Esophagus squamous epithelium (tissue), 5 donors: ENCODE measurements around the gene MAT1A. TPM values are rescaled to one million over a fixed set of nuclear protein-coding genes. Genes with fewer than 3 reads are reported as not detected.
"Not testable (repeated sequence)": the region's sequence is repeated elsewhere in the genome, so short reads cannot be mapped to it uniquely, and the experiment has no call there.

ENCODE experiments used
- DNase-seq: peaks from one replicate; lab custom pipeline; 2025; lab: John Stamatoyannopoulos, UW
- H3K27ac ChIP-seq, 4 donors: fragments of 200-600 bp; sonication (generic); one replicate each; pipeline ENCODE4 v1.5.1; 2016 to 2019; ENCODE audit warnings: mild to moderate bottlenecking in 1 of 4
- H3K27me3 ChIP-seq, 4 donors: fragments of 200-600 bp; sonication (generic); 1 replicate in 3 of 4; 2 replicates in 1 of 4; pipeline versions ENCODE4 v1.5.1 to v1.6.0; 2017 to 2021; ENCODE audit warnings: antibody characterized with exemption in 1 of 4
- H3K36me3 ChIP-seq, 3 donors: fragments of 200-600 bp; sonication (generic); one replicate each; pipeline ENCODE4 v1.5.1; 2016 to 2019
- H3K4me1 ChIP-seq, 3 donors: fragments of 200-600 bp; sonication (generic); one replicate each; pipeline ENCODE4 v1.5.1; 2017 to 2019
- H3K4me3 ChIP-seq, 4 donors: fragments of 200-600 bp; sonication (generic); 1 replicate in 3 of 4; 2 replicates in 1 of 4; pipeline ENCODE4 v1.5.1; 2016 to 2019; ENCODE audit warnings: mild to moderate bottlenecking in 2 of 4, moderate library complexity in 1 of 4
- H3K9me3 ChIP-seq, 3 donors: fragments of 200-600 bp; sonication (generic); one replicate each; pipeline ENCODE4 v1.5.1; 2016 to 2019
- WGBS, 2 donors: methylation state at CpG; one replicate each; pipeline ENCODE4 v1.1.5; 2018; 5-methylcytosine and 5-hydroxymethylcytosine counted together
- intact Hi-C: fragments of 100-400 bp; cut with DNase I; formaldehyde crosslinking; loops from one replicate; pipeline ENCODE4 v1.15.0; 2022
- total RNA-seq, 4 donors: library from RNA; depleted of rRNA; stranded (reverse); fragments of >200 nt; gene quantifications; one replicate each; pipeline ENCODE4 v1.1.0, GENCODE V29; 2016
- donor health status: DM: yes; HTN: yes; CAD: no.

The MAT1A gene
- total RNA-seq, 4 donors from 2014 or later = 0.09 to 2.3 (median 0.55) TPM

- intact Hi-C loops, H3K9me3 ChIP-seq, H3K4me1 ChIP-seq, DNase-seq, H3K27ac ChIP-seq, H3K36me3 ChIP-seq, H3K27me3 ChIP-seq, H3K4me3 ChIP-seq: not testable (repeated sequence)
- 40% methylated on average over 1 of the region's 4 CpGs; no CpG with 5 or more reads in 1 of the 2 donors for WGBS, 2 donors
Measured at GRCh38 chr10:80242341-80242740, 47.1 kb downstream of the MAT1A start.

DNA sequence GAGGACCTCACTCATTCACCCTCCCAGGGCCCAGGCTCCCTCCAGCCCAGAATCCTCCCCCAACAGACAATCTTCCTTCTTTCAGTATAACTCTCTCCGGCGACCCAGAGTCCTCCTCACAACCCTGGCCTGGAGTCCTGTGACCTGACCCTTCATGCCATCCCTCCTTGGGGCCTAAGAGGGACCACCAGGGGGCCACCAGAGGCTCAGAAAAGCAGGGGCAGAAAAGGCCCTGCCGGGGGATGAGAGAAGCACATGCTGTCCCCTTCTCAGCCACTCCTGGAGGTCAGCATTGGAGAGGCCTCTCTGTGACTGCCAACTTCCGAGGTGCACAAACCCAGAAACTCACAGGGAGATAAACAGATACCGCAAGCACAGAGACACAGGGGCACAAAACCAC, 53.0 kb downstream of the MAT1A start:
- H3K36me3 ChIP-seq, H3K9me3 ChIP-seq, H3K4me3 ChIP-seq, DNase-seq, H3K27ac ChIP-seq, H3K27me3 ChIP-seq, intact Hi-C loops, H3K4me1 ChIP-seq: not testable (repeated sequence)
- WGBS, 2 donors = no CpG with 5 or more reads among the region's 5 CpGs

- H3K27ac ChIP-seq, H3K27me3 ChIP-seq, DNase-seq, intact Hi-C loops, H3K4me3 ChIP-seq, H3K9me3 ChIP-seq, H3K36me3 ChIP-seq, H3K4me1 ChIP-seq: not testable (repeated sequence)
- WGBS, 2 donors = 55 to 65% methylated on average over 8 to 9 of the region's 11 CpGs
Measured at GRCh38 chr10:80234331-80235235, 54.9 kb downstream of the MAT1A start.

- H3K4me1 ChIP-seq, H3K27me3 ChIP-seq, H3K4me3 ChIP-seq, H3K9me3 ChIP-seq, H3K27ac ChIP-seq, H3K36me3 ChIP-seq, DNase-seq, intact Hi-C loops: not testable (repeated sequence)
- 61 to 73% methylated on average over 1 of the region's 1 CpG for WGBS, 2 donors
Measured at GRCh38 chr10:80233871-80234270, 55.6 kb downstream of the MAT1A start.

DNA sequence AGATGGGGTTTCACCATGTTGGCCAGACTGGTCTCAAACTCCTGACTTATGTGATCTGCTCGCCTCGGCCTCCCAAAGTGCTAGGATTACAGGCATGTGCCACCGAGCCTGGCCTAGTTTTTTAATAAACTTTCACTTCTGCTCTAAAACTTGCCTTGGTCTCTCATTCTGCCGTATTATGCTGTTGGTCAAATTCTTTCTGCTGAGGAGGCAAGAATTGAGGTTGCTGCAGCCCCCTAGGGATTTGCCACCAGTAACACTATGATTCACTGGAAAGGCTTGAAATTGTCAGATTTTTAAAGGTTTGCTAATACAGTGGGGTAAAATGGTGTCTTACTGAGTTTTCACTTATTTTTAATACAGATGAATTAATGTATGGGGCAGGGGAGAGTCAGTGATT, 62.7 kb downstream of the MAT1A start:
- 67 to 79% methylated on average over 4 of the region's 4 CpGs for WGBS, 2 donors
- H3K27me3 ChIP-seq, H3K9me3 ChIP-seq, H3K27ac ChIP-seq, H3K36me3 ChIP-seq, H3K4me1 ChIP-seq, DNase-seq, intact Hi-C loops, H3K4me3 ChIP-seq: not testable (repeated sequence)

- not testable (repeated sequence) for DNase-seq, H3K27me3 ChIP-seq, H3K27ac ChIP-seq, H3K36me3 ChIP-seq, H3K4me1 ChIP-seq, H3K4me3 ChIP-seq, H3K9me3 ChIP-seq
- intact Hi-C loops = loop anchor here (5.0 kb wide), 1 partner anchor 81 kb away; no protein-coding TSS in a partner anchor
- WGBS, 2 donors = 80% methylated on average over 1 of the region's 5 CpGs; no CpG with 5 or more reads in 1 of the 2 donors
Measured at GRCh38 chr10:80223031-80223419, 66.4 kb downstream of the MAT1A start.

Other genes with a start within 250 kb of the MAT1A start
- 10 to 100 TPM; 25.6 to 35.6 (median 32.7) TPM for gene TMEM254, start 211.0 kb downstream of the MAT1A start, total RNA-seq
- 10 to 100 TPM in 1 of 4 donors, 1 to 10 TPM in 3; 2.7 to 22.1 (median 3.0) TPM for gene PLAC9, start 156.9 kb downstream of the MAT1A start, total RNA-seq
- gene ANXA11, start 84.1 kb downstream of the MAT1A start, total RNA-seq = 100 to 1,000 TPM; 131 to 243 (median 163) TPM
- gene DYDC1, start 67.1 kb upstream of the MAT1A start, total RNA-seq = not detected
- under 1 TPM in 1 of 4 donors, not detected in 3; 0.15 TPM for gene DYDC2, start 67.1 kb upstream of the MAT1A start, total RNA-seq
- 100 to 1,000 TPM in 2 of 4 donors, 10 to 100 TPM in 2; 68.0 to 185 (median 103) TPM for gene PRXL2A, start 118.9 kb upstream of the MAT1A start, total RNA-seq
- gene TSPAN14, start 164.7 kb upstream of the MAT1A start, total RNA-seq = 100 to 1,000 TPM in 2 of 4 donors, 10 to 100 TPM in 2; 66.4 to 118 (median 89.8) TPM
- under 1 TPM in 1 of 4 donors, not detected in 3; 0.13 TPM for gene SH2D4B, start 248.2 kb upstream of the MAT1A start, total RNA-seq